ENCODE results near the gene TSPAN16.

Gene TSPAN16

GRCh38 chr19:11337080-11337479, 41.1 kb downstream of the TSPAN16 start:
- Histone ChIP-seq H3K27ac (ENCODE audit: extremely low read depth, low read depth, low read length) (no peak overlapping the region), H3K36me3 (ENCODE audit: control insufficient read depth in 2 of 2, insufficient read depth in 1 of 2, low read length in 2 of 2) (peaks cover 5 to 37% of the 10 kb centered on the region in 2 experiments; a peak in 2 of 3 replicates), H3K4me3 (ENCODE audit: low read depth, low read length) (no peak overlapping the region), H3K9me3 (ENCODE audit: control insufficient read depth, insufficient read depth, low read depth, low read length) (no peaks in the 10 kb centered on the region), H3K4me1 (ENCODE audit: control insufficient read depth, insufficient read depth, low read length) (no peaks in the 10 kb centered on the region)
- CTCF ChIA-PET = interaction anchor here (0.6 to 1.4 kb wide), 3 partner anchors 8 to 11 kb away, joined by 3 to 6 read pairs (median 6); no protein-coding TSS in a partner anchor
- POLR2A ChIA-PET = interaction anchor here (0.8 kb wide), 1 partner anchor 18 kb away, joined by 3 read pairs; no protein-coding TSS in a partner anchor
- no peak for TF ChIP-seq ZNF624 (tag by site-specific recombination; IDR thresholded peaks at IDR 0.05)
- TF ChIP-seq ZNF777 (tag by site-specific recombination; IDR thresholded peaks at IDR 0.05; ENCODE audit: borderline replicate concordance) = no peak
- TF ChIP-seq ZBTB44 (tag by site-specific recombination; IDR thresholded peaks at IDR 0.05) = no peak
- no peak for TF ChIP-seq ZNF830 (tag by site-specific recombination; IDR thresholded peaks at IDR 0.05; ENCODE audit: low read depth)
- TF ChIP-seq ELK4 (IDR thresholded peaks at IDR 0.05; ENCODE audit: borderline replicate concordance, low read depth, low read length) = no peak
- no peak for TF ChIP-seq INSM2 (tag by site-specific recombination; IDR thresholded peaks at IDR 0.05)
- TF ChIP-seq ZNF571 (tag by site-specific recombination; IDR thresholded peaks at IDR 0.05) = no peak
- no peak for TF ChIP-seq ZNF792 (tag by site-specific recombination; IDR thresholded peaks at IDR 0.05)
- no peak for TF ChIP-seq ZNF785 (tag by site-specific recombination; IDR thresholded peaks at IDR 0.05)
- no peak for TF ChIP-seq YY2 (tag by site-specific recombination; IDR thresholded peaks at IDR 0.05)
- no peak for TF ChIP-seq ZNF488 (tag by site-specific recombination; IDR thresholded peaks at IDR 0.05)
- TF ChIP-seq IKZF3 (tag by site-specific recombination; IDR thresholded peaks at IDR 0.05) = no peak
- TF ChIP-seq SP7 (tag by site-specific recombination; IDR thresholded peaks at IDR 0.05) = no peak
- no peak for TF ChIP-seq ZNF157 (tag by site-specific recombination; IDR thresholded peaks at IDR 0.05)
- no peak for TF ChIP-seq ZNF350 (tag by site-specific recombination; IDR thresholded peaks at IDR 0.05)
- TF ChIP-seq ZSCAN30 (tag by site-specific recombination; IDR thresholded peaks at IDR 0.05) = no peak
- no peak for TF ChIP-seq ZNF132 (tag by site-specific recombination; IDR thresholded peaks at IDR 0.05; ENCODE audit: borderline replicate concordance)
- TF ChIP-seq, protein P1, sequence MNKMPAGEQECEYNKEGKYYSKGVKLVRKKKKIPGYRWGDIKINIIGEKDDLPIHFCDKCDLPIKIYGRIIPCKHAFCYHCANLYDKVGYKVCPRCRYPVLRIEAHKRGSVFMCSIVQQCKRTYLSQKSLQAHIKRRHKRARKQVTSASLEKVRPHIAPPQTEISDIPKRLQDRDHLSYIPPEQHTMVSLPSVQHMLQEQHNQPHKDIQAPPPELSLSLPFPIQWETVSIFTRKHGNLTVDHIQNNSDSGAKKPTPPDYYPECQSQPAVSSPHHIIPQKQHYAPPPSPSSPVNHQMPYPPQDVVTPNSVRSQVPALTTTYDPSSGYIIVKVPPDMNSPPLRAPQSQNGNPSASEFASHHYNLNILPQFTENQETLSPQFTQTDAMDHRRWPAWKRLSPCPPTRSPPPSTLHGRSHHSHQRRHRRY (tag by site-specific recombination; IDR thresholded peaks at IDR 0.05) = no peak

- Histone ChIP-seq H3K4me1 (ENCODE audit: control insufficient read depth, insufficient read depth, low read length) (no peaks in the 10 kb centered on the region), H3K36me3 (ENCODE audit: control insufficient read depth in 2 of 2, insufficient read depth in 1 of 2, low read length in 2 of 2) (peaks cover 0 to 39% of the 10 kb centered on the region in 2 experiments; a peak in 2 of 3 replicates), H3K4me3 (ENCODE audit: low read depth, low read length) (no peak overlapping the region), H3K27ac (ENCODE audit: extremely low read depth, low read depth, low read length) (no peak overlapping the region), H3K9me3 (ENCODE audit: control insufficient read depth, insufficient read depth, low read depth, low read length) (no peaks in the 10 kb centered on the region)
- ChIA-PET POLR2A (interaction anchor here (0.6 to 2.2 kb wide), 3 partner anchors 19 to 452 kb away, joined by 3 to 12 read pairs (median 4); partner anchors contain the start of gene SWSAP1), CTCF (no interaction called here)
- TF ChIP-seq, protein P2, sequence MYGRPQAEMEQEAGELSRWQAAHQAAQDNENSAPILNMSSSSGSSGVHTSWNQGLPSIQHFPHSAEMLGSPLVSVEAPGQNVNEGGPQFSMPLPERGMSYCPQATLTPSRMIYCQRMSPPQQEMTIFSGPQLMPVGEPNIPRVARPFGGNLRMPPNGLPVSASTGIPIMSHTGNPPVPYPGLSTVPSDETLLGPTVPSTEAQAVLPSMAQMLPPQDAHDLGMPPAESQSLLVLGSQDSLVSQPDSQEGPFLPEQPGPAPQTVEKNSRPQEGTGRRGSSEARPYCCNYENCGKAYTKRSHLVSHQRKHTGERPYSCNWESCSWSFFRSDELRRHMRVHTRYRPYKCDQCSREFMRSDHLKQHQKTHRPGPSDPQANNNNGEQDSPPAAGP (tag by site-specific recombination; IDR thresholded peaks at IDR 0.05) = no peak
- TF ChIP-seq ZNF433 (tag by site-specific recombination; IDR thresholded peaks at IDR 0.05; ENCODE audit: low read depth) (no peak), PRDM4 (tag by site-specific recombination; IDR thresholded peaks at IDR 0.05) (no peak), ZNF768 (tag by site-specific recombination; IDR thresholded peaks at IDR 0.05) (no peak), MZF1 (tag by site-specific recombination; IDR thresholded peaks at IDR 0.05; ENCODE audit: borderline replicate concordance) (no peak), ZBTB21 (tag by site-specific recombination; IDR thresholded peaks at IDR 0.05) (no peak)
Measured at GRCh38 chr19:11338121-11338520, 42.2 kb downstream of the TSPAN16 start.
